Upper lobe of left lung (tissue), 4 donors: ENCODE results near the gene ZNF839.

Source experiments
- CTCF ChIP-seq, 6 experiments: fragments of 450-650 bp in 4 of 6; fragments of 200-600 bp in 2 of 6; sonication (generic) in 2 of 6; IDR thresholded peaks; one replicate each; pipeline ENCODE4 v1.5.1; 2016 to 2019; ENCODE audit warnings: antibody characterized with exemption in 6 of 6
- POLR2A ChIP-seq, 4 donors: fragments of 450-650 bp; IDR thresholded peaks; one replicate each; pipeline ENCODE4 v1.5.1; 2016 to 2017; ENCODE audit warnings: antibody characterized with exemption in 4 of 4, mild to moderate bottlenecking in 2 of 4

- peak; percentile 94 to 97 (median 96) for TF ChIP-seq CTCF (IDR thresholded peaks at IDR 0.05)
- no peak for TF ChIP-seq POLR2A (IDR thresholded peaks at IDR 0.05)
Observed at GRCh38 chr14:102314242-102315011, 5.1 kb upstream of the ZNF839 start.
